GM12873 (cell line): Measurements from ENCODE around the gene ST3GAL4.

Experiments used
- TF ChIP-seq, protein P1 (sequence below): IDR thresholded peaks from 2 replicates; pipeline ENCODE4 v1.5.1; 2012; ENCODE audit warnings: low read depth, mild to moderate bottlenecking, moderate library complexity, low read length, control low read depth; ENCODE audit not compliant: insufficient read depth; ENCODE audit errors: missing control alignments

The ST3GAL4 gene

DNA sequence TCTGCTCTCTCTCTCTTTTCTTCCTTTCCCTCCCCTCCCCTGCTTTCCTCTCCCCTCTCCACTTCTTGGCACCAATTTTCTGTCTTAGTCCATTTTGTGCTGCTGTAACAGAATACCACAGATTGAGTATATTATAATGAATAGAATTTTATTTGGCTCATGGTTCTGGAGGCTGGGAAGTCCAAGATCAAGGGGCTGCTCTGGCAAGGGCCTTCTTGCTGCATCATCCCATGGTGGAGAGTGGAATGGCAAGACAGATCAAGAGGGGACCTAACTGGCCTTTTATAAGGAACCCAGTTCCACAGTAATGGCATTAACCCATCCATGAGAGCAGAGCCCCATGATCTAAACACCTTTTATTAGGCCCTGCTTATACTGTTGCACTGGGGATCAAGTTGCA is 44.5 kb downstream of the ST3GAL4 start:
- TF ChIP-seq, protein P1, sequence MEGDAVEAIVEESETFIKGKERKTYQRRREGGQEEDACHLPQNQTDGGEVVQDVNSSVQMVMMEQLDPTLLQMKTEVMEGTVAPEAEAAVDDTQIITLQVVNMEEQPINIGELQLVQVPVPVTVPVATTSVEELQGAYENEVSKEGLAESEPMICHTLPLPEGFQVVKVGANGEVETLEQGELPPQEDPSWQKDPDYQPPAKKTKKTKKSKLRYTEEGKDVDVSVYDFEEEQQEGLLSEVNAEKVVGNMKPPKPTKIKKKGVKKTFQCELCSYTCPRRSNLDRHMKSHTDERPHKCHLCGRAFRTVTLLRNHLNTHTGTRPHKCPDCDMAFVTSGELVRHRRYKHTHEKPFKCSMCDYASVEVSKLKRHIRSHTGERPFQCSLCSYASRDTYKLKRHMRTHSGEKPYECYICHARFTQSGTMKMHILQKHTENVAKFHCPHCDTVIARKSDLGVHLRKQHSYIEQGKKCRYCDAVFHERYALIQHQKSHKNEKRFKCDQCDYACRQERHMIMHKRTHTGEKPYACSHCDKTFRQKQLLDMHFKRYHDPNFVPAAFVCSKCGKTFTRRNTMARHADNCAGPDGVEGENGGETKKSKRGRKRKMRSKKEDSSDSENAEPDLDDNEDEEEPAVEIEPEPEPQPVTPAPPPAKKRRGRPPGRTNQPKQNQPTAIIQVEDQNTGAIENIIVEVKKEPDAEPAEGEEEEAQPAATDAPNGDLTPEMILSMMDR = no peak

DNA sequence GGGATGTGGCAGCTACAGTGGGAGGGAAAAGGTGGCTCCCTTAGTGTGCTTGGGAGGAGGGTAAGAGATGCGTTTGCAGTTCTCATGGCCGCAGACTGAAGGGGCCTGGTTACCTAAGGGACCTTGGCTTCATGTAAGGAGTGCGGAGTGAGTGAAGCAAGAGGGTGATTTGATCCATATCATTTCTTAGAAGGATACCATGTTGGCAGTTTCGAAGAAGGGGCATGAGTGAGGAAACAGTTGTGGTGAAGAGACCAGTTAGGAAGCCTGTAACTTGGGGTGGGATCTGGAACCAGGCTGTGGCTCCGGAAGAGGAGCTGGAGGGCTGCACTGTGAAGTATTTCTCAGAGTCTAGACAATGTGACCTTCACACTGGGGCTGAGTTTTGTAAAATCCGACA is 45.0 kb downstream of the ST3GAL4 start:
- TF ChIP-seq, protein P1 = no peak

DNA sequence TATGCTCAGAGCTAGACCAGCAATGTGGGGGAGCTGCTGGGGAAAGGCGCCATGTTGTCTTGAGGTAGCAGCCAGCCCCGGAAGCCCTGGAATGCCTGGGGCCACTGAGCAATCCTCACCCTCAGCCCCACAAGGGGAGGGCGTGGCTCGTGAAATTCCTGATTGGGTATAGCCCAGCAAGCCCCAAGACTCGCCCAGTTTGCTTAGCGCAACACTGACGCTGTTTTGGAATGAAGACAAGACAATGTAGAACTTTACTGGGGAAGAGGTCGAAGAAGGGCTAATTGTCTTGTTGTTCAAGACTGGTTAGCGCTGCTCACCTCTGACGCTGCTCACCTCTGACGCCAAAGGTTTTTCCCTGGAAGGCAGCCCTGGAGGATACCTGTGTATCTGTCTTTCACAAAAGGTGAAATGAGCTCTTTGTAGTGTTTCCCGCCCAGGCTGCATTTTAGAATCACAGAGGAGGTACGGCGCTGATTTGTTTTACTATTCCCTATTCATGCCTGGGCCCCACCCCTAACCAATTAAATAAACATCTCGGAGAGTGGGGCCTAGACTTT is 47.6 kb downstream of the ST3GAL4 start:
- TF ChIP-seq, protein P1 = no peak

DNA sequence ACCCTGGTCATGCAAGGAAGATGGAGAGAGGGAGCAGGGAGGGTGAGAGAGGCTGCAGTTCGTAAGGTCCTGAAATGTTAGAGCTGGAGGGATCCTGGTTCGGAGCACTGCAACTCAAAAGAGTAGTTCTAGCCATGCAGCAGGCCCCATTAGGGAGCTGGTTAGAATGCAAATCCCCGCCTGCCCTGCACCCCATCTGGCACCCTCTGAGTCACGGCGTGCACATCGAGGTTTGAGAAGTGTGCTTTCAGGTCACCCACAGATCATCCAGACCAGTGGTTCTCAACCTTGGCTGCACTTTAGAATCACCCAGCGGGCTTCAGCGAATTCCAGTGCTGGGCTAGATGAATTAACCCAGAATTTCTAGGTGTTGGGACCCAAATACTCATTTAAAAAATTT is 48.2 kb downstream of the ST3GAL4 start:
- TF ChIP-seq, protein P1 = no peak

DNA sequence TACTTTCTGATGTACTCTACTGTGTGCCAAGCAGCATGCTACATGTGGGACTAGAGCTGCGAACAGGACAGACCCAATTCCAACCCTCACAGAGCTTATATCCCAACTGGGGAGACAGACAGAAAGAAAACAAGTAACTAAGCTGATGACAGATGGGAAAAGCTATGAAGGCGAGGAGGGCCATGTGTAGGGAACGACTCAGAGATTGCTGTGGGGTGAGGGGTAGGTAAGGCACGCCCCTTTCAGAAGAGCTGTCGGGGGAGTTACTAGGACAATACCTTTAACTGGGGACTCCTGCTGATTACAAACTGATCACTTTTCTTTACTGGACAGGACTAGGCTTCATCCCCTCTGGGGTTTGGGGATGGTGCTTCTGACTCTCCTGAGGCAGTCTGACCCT is 48.9 kb downstream of the ST3GAL4 start:
- TF ChIP-seq, protein P1 = no peak

DNA sequence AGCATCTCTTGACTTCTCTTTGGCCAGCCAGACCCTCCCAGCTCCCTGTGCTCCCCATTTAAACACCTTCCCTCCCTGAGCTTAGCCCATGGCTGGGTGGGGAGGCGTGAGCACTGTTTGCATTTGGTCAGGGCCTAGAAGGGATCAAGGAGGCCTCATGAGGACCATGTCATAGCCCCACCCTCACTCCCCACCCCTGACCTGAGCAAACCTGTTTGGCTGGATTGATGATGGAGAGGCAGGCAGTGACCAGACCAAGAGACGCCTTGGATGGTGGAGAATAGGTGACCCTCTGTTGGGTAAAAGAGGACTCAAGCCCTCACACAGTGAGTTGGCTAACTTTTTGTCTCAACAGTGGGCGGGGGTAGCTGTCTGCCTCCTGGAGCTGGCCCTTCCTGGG is 49.9 kb downstream of the ST3GAL4 start:
- TF ChIP-seq, protein P1 = no peak

DNA sequence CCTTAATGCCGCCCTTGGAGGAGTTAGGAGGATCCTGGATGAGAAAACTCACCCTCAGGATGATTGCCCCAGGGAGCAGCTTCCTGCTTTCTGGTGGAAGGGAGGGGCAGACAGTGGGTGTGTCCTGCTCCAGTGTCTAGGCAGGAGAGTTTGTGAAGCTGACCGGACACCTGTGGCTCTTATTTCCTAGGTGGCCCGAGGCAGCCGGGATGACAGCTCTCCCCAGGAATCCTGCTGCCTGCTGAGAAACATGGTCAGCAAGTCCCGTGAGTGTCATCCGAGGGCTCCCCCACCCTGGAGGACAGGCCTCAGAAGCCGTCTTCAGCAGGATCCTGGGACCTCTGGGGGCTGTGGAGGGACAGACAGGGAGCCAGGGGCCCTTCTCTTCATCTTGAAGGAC is 50.4 kb downstream of the ST3GAL4 start:
- TF ChIP-seq, protein P1 = no peak
